ENCODE data around the gene CRISPLD2. TPM values are rescaled to one million over a fixed set of nuclear protein-coding genes. Genes with fewer than 3 reads are reported as not detected.

The CRISPLD2 gene
- total and polyA plus RNA-seq, 10 donors = 7.9 to 271 (median 75.5) TPM

DNA sequence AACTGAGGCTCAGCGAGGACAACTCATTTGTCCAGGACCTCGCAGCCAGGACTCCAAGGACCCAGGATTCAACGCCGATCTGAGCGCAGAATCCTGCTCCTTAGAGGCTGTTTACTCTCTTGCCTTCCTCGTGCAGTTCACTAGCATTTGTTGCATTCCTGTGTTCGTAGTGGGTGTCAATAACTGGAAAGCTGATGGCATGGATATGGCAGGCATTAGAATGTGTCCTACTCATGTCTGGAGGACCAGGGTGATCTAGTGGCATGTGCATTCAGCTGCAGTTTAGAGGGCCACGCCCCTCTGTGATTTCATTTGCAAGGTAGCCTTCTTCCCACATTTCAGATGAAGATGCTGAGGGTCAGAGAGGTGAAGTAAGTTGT is 510 bp downstream of the CRISPLD2 start:
- Histone ChIP-seq H3K36me3 (no peaks in the 10 kb centered on the region), H3K9me3 (no peaks in the 10 kb centered on the region), H3K4me3 (peak overlapping the region; percentile 37 to 73 (median 56)), H3K27me3 (replicated peaks in 1 of 7) (peaks cover 0 to 79% (median 9%) of the 10 kb centered on the region in 7 donors), H3K4me1 (peaks cover 5 to 62% (median 26%) of the 10 kb centered on the region in 6 donors), H3K27ac (peak overlapping the region in 6 of 8 donors; percentile 52 to 85 (median 72))
- 46 to 76% (median 65%) methylated on average over 5 to 8 of the region's 8 CpGs for WGBS, 5 donors
- TF ChIP-seq, protein P1, sequence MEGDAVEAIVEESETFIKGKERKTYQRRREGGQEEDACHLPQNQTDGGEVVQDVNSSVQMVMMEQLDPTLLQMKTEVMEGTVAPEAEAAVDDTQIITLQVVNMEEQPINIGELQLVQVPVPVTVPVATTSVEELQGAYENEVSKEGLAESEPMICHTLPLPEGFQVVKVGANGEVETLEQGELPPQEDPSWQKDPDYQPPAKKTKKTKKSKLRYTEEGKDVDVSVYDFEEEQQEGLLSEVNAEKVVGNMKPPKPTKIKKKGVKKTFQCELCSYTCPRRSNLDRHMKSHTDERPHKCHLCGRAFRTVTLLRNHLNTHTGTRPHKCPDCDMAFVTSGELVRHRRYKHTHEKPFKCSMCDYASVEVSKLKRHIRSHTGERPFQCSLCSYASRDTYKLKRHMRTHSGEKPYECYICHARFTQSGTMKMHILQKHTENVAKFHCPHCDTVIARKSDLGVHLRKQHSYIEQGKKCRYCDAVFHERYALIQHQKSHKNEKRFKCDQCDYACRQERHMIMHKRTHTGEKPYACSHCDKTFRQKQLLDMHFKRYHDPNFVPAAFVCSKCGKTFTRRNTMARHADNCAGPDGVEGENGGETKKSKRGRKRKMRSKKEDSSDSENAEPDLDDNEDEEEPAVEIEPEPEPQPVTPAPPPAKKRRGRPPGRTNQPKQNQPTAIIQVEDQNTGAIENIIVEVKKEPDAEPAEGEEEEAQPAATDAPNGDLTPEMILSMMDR (IDR thresholded peaks at IDR 0.05 in 8 of 11, conservative IDR thresholded peaks at IDR 0.05 in 3 of 11) = no peak
- TF ChIP-seq POLR2A (IDR thresholded peaks at IDR 0.05) (no peak), POLR2AphosphoS5 (IDR thresholded peaks at IDR 0.05) (no peak)
- intact Hi-C loops (cut with DNase I; ENCODE audit: low total_unique reads) = loop anchor here (10.0 kb wide), 1 partner anchor 65 kb away; no protein-coding TSS in a partner anchor
- DNase-seq = no peak

DNA sequence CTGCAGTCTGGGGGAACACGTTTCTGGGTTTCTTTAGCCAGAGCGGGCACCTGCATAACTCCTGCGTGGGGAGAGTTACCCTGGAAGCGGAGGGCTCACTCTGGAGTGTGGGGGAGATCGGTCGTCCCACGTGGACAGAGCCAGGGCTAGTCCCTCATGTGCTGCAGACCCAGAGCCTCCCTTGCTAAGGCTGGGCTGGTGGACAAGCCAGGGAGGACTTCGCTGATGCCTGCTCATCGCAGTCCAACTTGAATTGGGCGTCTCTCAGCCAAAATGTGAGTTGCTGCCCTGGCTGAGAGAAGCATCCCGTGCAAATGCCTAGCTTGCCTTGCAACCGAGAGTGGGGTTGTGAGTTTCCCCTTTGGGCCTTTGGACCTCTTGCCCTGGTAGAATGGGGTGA is 986 bp downstream of the CRISPLD2 start:
- Histone ChIP-seq H3K4me3 (peak overlapping the region; percentile 37 to 73 (median 56)), H3K4me1 (peaks cover 5 to 65% (median 26%) of the 10 kb centered on the region in 6 donors), H3K9me3 (no peaks in the 10 kb centered on the region), H3K36me3 (no peaks in the 10 kb centered on the region), H3K27ac (peak overlapping the region in 4 of 8 donors; percentile 72 to 85 (median 78)), H3K27me3 (replicated peaks in 1 of 7) (peaks cover 0 to 79% (median 9%) of the 10 kb centered on the region in 7 donors)
- intact Hi-C loops (cut with DNase I; ENCODE audit: low total_unique reads) = loop anchor here (10.0 kb wide), 1 partner anchor 64 kb away; no protein-coding TSS in a partner anchor
- TF ChIP-seq POLR2A (IDR thresholded peaks at IDR 0.05) (no peak), POLR2AphosphoS5 (IDR thresholded peaks at IDR 0.05) (no peak)
- TF ChIP-seq, protein P1 (IDR thresholded peaks at IDR 0.05 in 8 of 11, conservative IDR thresholded peaks at IDR 0.05 in 3 of 11) = no peak
- 63 to 79% (median 74%) methylated on average over 9 to 12 of the region's 12 CpGs for WGBS, 5 donors
- no peak for DNase-seq

DNA sequence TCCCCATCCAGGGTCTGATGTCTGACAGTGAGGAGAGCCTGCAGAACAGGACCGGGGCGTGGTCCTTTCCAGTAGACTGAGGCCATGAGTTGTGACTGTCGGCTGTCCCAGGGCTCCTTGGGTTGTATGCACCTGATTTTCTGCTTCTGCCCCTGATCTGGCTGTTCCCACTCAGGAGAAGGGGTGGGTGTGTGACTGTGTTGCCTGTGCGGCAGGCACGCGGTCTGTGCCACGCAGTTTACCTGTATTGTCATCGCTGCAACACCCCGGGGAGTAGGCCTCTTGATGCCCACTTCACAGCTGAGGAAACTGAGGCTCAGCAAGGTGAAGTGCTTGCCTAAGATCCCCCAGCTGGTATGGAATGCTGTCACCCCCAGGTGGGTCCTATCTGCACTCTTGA is 1.4 kb downstream of the CRISPLD2 start:
- WGBS, 5 donors = 79 to 94% (median 89%) methylated on average over 9 of the region's 9 CpGs
- peak in 1 of 3 donors; percentile 12 for TF ChIP-seq POLR2AphosphoS5 (IDR thresholded peaks at IDR 0.05)
- TF ChIP-seq POLR2A (IDR thresholded peaks at IDR 0.05) = no peak
- Histone ChIP-seq H3K4me1 (peaks cover 5 to 70% (median 28%) of the 10 kb centered on the region in 6 donors), H3K27ac (peak overlapping the region in 5 of 8 donors; percentile 72 to 85 (median 73)), H3K36me3 (no peaks in the 10 kb centered on the region), H3K4me3 (peak overlapping the region; percentile 6 to 73 (median 56)), H3K9me3 (no peaks in the 10 kb centered on the region), H3K27me3 (replicated peaks in 1 of 7) (peaks cover 0 to 79% (median 9%) of the 10 kb centered on the region in 7 donors)
- no peak for DNase-seq
- intact Hi-C loops (cut with DNase I; ENCODE audit: low total_unique reads) = loop anchor here (10.0 kb wide), 1 partner anchor 64 kb away; no protein-coding TSS in a partner anchor

DNA sequence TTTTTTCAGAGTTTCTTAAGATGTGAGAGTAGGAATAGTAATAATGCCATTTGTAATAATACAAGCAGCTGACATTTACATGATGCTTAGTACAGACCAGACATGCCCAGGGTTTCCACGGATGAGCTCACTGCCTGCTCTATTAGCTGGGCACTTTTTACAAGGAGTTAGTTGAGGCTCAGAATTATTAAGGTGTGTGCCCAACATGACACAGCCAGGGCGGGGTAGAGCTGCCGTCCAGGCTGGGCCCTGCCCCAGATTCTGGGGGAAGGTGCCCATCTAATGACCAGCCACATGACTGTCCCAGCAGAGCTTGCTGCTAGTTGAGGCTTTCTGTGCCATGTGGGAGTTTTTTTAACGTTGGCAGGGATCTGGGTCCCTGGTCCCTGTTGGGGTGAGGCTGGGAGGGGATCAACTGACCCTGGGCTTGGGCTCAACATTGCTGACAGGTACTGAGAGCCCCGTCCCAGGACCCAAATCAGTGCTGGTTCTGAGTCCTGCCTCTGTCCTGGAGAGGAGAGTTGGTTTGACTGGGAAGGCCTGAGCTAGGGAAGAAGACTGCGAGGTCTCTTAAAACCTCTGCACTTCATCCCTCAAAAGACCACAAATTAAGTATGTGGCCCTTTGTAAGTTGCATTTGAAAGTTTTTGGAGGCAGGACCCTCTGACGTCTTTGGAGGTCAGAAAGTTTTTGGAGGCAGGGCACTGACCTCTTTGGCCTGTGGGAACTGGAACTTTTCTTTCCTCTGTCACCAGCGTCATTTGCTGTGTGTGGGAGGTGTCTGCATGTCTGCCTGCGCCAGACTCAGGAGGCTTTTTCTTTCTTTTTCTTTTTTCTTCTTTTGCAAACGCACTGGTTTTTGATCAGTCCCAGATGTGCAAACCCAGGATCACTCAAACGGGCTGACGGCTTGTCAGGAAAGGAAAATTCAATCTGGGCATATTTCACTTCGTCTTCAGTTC is 2.2 kb downstream of the CRISPLD2 start:
- Histone ChIP-seq H3K36me3 (no peaks in the 10 kb centered on the region), H3K27ac (peak overlapping the region; percentile 13 to 85 (median 72)), H3K4me1 (peaks cover 5 to 78% (median 32%) of the 10 kb centered on the region in 6 donors), H3K9me3 (no peaks in the 10 kb centered on the region), H3K4me3 (peak overlapping the region in 5 of 8 donors; percentile 54 to 73 (median 59)), H3K27me3 (replicated peaks in 1 of 7) (peaks cover 0 to 79% (median 9%) of the 10 kb centered on the region in 7 donors)
- TF ChIP-seq POLR2AphosphoS5 (IDR thresholded peaks at IDR 0.05) = peak in 2 of 3 donors; percentile 52 to 71
- TF ChIP-seq, protein P1 (IDR thresholded peaks at IDR 0.05 in 8 of 11, conservative IDR thresholded peaks at IDR 0.05 in 3 of 11) = no peak
- TF ChIP-seq POLR2A (IDR thresholded peaks at IDR 0.05) = peak in 1 of 3 donors; percentile 40
- intact Hi-C loops (cut with DNase I; ENCODE audit: low total_unique reads) = loop anchor here (10.0 kb wide), 1 partner anchor 63 kb away; no protein-coding TSS in a partner anchor
- WGBS, 5 donors = 63 to 79% (median 68%) methylated on average over 12 to 13 of the region's 13 CpGs
- DNase-seq = no peak

Measured in spleen (tissue), 11 donors.